A172 (cell line): Measurements from ENCODE around the gene RPS6KB2. TPM values are rescaled to one million over a fixed set of nuclear protein-coding genes. Genes with fewer than 3 reads are reported as not detected.

Experiments used
- DNase-seq: peaks from one replicate; pipeline ENCODE4 v3.0.0-alpha.2; 2015; ENCODE audit warnings: low spot score
- total RNA-seq: library from RNA; depleted of rRNA; stranded (reverse); fragments of >200 nt; shearing (Covaris generic); gene quantifications from 2 replicates; pipeline ENCODE4 v1.2.3, GENCODE V29; 2014

Gene RPS6KB2
- total RNA-seq, 1 experiment from 2014 or later = 83.6 TPM

DNA sequence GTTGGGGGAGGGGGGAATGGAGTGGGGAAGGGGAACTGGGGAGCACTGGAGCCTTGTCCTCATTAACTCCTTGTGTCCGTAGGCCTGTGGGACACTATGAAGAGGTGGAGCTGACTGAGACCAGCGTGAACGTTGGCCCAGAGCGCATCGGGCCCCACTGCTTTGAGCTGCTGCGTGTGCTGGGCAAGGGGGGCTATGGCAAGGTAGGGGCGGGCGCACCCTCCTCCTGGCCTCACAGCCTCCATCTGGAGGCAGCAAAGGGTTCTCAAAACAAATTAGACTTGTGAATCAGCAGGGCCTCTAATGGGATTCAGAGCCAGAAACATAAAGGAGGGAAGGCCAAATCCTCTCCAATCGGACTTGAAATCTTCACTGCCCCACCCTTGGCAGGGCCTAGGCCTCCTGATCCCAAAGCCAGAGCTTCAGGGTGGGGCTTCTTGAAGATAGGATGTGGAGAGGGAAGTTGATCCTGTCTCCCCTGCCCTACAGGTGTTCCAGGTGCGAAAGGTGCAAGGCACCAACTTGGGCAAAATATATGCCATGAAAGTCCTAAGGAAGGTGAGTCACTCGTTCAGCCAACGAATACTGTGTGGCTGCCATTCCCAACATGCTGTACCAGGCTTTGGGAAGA lies 859 bp downstream of the RPS6KB2 start:
- DNase-seq = no peak

DNA sequence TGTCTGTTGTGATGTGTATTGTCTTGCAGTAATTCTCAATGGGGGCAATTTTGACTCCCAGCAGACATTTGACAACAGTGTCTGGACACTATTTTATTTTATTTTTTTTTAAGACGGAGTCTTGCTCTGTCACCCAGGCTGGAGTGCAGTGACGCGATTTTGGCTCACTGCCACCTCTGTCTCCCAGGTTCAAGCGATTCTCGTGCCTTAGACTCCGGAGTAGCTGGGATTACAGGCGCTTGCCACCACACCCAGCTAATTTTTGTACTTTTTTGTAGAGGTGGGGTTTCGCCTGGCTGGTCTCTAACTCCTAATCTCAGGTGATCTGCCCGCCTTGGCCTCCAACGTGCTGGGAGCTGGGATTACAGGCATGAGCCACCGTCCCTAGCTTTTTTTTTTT lies 1.4 kb downstream of the RPS6KB2 start:
- no peak for DNase-seq

GRCh38 chr11:67431346-67432249 lies 3.3 kb downstream of the RPS6KB2 start:
- DNase-seq = no peak

GRCh38 chr11:67432655-67433349 lies 4.5 kb downstream of the RPS6KB2 start:
- DNase-seq = no peak

GRCh38 chr11:67433536-67434394 lies 5.5 kb downstream of the RPS6KB2 start:
- no peak for DNase-seq

DNA sequence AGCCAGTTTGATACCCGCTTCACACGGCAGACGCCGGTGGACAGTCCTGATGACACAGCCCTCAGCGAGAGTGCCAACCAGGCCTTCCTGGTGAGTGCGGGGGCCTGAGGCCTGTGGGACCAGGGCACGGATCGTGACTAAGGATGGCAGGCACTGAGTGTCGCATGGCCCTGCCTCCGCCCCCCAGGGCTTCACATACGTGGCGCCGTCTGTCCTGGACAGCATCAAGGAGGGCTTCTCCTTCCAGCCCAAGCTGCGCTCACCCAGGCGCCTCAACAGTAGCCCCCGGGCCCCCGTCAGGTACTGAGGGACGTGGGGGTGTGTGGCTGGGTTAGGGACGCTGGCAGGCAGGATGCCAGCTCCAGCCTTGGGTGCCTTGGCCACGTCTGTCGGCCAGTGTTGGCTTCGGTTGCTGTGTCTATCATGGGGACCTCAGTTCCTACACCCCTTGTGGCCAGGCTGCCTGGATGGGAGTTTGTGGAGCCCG lies 6.1 kb downstream of the RPS6KB2 start:
- no peak for DNase-seq

DNA sequence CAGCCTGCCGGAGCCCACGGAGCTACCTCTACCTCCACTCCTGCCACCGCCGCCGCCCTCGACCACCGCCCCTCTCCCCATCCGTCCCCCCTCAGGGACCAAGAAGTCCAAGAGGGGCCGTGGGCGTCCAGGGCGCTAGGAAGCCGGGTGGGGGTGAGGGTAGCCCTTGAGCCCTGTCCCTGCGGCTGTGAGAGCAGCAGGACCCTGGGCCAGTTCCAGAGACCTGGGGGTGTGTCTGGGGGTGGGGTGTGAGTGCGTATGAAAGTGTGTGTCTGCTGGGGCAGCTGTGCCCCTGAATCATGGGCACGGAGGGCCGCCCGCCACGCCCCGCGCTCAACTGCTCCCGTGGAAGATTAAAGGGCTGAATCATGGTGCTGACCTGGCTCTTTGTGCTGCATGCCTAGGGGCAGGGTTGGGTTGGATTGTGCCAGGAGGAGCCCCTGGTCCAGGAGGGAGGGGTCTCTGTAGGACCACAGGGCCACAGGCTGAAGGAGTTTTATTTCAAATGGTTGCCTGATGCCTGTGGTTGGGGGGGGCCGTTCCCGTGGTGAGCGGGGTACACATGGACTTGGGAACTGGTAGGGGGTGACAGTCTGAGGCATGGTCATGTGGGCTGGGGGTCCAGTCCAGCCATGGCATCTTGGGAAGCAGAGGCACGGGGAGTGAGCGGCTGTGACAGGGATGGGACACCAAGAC lies 6.9 kb downstream of the RPS6KB2 start:
- peak; percentile 30 for DNase-seq

- no peak for DNase-seq
Measured at GRCh38 chr11:67435727-67436458, 7.6 kb downstream of the RPS6KB2 start.

GRCh38 chr11:67436459-67437081 lies 8.3 kb downstream of the RPS6KB2 start:
- DNase-seq = no peak

DNA sequence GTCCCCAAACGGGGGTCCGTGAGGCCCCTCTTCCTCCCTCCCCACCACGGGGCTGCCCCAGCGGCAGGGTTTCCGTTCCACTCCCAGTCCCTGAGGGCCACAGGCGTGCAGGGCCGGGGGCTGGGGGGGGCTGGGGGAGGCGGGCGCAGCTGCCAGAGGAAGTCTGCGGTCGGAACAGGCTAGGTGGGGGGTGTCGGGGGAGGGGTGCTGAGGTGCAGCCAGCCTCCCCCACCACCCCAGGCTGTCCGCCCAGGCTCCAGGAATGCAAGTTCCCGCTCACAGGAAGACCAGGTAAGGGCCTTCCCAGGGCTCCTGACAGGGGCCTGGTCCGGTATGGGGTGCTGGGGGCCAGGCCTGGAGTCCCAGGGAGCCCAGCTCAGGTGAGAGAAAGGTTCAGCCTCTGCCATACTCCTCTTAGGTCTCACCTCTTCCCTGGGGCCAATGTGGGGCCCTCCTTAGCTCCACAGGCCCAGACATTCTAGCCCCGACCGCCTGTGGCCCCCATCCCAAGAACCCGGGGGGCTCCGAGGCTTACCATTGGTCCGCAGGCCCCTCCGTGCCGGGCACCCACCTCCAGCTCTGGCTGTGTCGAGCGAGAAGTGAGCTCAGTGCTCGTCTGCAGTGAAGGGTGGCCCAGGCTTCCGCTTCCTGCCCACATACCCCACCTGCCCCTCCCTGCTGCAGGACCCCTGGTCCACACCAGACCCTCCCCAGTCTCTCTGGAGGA lies 9.0 kb downstream of the RPS6KB2 start, which contains the start of gene PTPRCAP:
PTPRCAP (minus strand) TSS at position 601 of the 727 bp plus-strand sequence; CDS start at position 538, 63 bp downstream.
- no peak for DNase-seq

DNA sequence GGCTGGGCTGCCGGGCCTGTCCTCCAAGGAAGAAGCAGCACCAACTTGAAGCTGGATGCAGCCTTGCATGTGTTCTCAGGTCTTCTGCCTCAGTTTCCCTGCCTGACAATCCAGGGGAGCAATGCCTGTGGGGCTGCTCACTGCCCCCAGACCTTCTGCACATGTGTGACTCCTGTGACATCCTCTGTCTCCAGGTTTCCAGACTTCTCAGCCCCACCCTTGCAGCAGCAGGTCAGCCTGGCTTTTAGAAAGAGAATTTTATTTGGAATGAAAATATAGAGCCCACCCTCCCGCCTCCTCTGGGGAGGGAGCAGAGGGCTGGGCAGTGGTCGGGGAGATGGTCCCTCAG lies 9.5 kb downstream of the RPS6KB2 start:
- no peak for DNase-seq

DNA sequence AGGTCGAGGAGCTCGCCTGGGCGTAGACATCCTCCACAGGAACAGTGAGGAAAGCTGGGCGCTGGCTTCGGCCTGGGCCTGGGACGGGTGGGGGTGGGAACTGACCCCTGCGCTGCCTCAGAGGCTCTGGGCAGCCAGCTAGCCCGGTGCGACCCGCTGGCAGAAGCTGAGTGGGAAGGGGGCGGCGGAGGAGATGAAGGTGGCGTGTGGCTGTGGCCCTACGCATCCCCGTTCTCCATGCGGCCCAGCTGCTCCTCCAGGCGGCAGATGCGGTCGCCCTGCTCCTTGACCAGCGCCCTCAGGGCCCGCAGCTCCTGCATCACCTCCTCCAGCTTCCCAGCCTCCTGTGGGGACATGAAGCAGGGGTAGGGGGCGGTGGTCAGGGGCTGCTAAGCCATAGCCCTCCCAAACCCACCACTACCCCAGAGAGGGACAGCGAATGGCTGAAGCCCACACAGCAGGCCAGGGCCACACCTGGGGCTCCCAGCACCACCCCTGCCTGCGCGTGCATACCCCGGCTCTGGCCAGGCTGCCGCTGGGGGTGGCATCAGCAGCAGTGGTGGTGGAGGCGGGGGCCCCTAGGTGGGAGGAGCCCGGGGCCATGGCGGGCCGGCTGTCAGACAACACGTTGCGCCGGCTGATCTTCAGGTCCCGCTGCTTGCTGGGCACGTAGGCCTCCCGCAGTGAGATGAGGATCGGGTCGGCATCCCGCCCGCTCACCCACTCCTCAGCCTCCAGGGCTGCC lies 10.0 kb downstream of the RPS6KB2 start:
- no peak for DNase-seq

DNA sequence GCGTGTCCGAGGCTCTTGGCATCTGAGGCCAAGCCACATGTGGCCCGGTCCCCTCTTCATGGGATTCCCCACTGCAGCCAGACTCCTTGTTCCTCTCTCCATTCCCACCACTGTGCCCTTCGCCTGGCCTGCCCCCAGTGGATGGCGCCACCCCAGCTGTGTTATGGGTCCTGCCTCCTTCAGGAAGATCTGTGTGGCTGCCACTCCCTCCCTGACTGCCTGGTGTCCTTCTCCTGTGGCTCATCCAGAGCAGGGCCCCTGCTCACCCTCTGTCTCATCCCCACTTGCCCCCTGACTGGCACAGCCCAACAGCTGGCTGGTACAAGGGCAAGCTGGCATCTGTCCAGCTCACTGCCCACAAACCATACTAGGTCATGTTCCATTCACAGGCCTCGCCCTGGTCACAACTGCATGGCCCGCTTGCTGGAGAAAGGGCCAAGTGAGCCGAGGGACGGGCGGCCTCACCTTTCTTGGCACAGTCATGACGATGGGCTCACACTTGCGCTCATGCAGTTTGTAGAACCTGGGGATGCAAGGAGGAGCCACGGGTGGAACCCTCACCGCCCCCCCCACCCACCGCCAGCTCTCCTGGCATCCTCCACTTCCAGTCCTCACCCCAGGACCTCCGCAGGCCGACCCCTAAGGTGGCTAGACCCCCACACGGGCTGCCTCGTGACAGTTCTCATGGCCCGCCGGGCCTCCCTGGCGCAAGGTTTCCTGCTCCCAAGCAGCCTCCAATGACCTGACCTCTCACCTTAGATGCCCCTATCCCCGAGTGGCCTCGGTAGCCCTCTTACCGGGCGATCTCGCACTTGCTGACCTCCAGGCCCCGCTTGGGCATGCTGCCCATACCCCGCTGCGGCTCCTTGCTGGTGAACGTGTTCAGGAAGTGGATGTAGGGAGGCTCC lies 11.3 kb downstream of the RPS6KB2 start:
- DNase-seq = peak; percentile 50

GRCh38 chr11:67440229-67441097 lies 12.2 kb downstream of the RPS6KB2 start:
- no peak for DNase-seq

DNA sequence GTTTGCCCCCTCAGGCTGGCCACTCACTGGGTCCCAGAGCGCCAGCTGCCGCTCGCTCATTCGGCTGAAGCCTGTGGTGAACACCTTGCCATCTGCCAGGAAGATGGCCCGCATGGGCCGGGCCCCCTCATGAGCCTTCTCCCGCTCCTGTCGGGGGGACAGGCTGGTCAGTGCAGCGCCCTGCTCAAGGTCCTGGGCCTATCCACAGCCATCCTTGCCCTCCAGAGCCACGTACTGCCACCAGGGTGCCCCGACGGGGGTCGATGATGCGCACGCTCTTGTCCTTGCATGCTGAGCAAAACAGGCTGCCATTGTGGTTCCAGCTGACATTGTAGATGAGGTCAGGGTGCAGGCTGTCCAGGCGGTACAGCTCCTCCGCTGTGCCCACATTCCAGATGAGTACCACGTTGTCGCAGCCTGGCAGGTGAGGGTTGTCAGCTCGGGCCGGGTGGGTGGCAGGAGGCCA lies 12.8 kb downstream of the RPS6KB2 start:
- no peak for DNase-seq
